Trophoblast cell (in vitro differentiated cells and primary cell): ENCODE data around the gene GPRASP3.
A peak's percentile ranks its signal among the peaks of the same experiment; 100 is the strongest.

Experiments
- DNase-seq, 2 donors: peaks; one replicate each; pipeline ENCODE4 v3.0.0-alpha.2; 2016
- H2AFZ ChIP-seq: 2 replicates; pipeline ENCODE4 v1.6.1; 2013; ENCODE audit warnings: low read length, moderate library complexity, mild to moderate bottlenecking; ENCODE audit not compliant: insufficient read depth, poor library complexity
- H2AK5ac ChIP-seq: 2 replicates; pipeline ENCODE4 v1.6.1; 2013; ENCODE audit warnings: mild to moderate bottlenecking, low read length
- H2BK120ac ChIP-seq: 2 replicates; pipeline ENCODE4 v1.6.1; 2013; ENCODE audit warnings: low read length, mild to moderate bottlenecking, moderate library complexity; ENCODE audit not compliant: insufficient read depth, poor library complexity
- H2BK12ac ChIP-seq: 2 replicates; pipeline ENCODE4 v1.6.1; 2013; ENCODE audit warnings: mild to moderate bottlenecking, low read length, moderate library complexity
- H2BK5ac ChIP-seq: 2 replicates; pipeline ENCODE4 v1.6.1; 2013; ENCODE audit warnings: low read length, low read depth, moderate library complexity, mild to moderate bottlenecking; ENCODE audit not compliant: poor library complexity
- H3K14ac ChIP-seq: 2 replicates; pipeline ENCODE4 v1.6.1; 2013; ENCODE audit warnings: mild to moderate bottlenecking, low read length
- H3K18ac ChIP-seq: 2 replicates; pipeline ENCODE4 v1.6.1; 2013; ENCODE audit warnings: mild to moderate bottlenecking, low read length
- H3K23ac ChIP-seq: 2 replicates; pipeline ENCODE4 v1.6.1; 2013; ENCODE audit warnings: low read length
- H3K27ac ChIP-seq: 2 replicates; pipeline ENCODE4 v1.5.1; 2013; ENCODE audit warnings: low read depth, mild to moderate bottlenecking, inconsistent platforms, low read length, moderate library complexity
- H3K27me3 ChIP-seq: 2 replicates; pipeline ENCODE4 v1.6.1; 2013; ENCODE audit warnings: inconsistent platforms, mild to moderate bottlenecking, low read length, moderate library complexity; ENCODE audit not compliant: insufficient read depth
- H3K36me3 ChIP-seq, 2 experiments: 1 replicate in 1 of 2; 2 replicates in 1 of 2; pipeline ENCODE4 v1.6.1; 2013; ENCODE audit warnings: low read length in 2 of 2, mild to moderate bottlenecking in 2 of 2, moderate library complexity in 1 of 2; ENCODE audit not compliant: insufficient read depth in 2 of 2, control insufficient read depth in 1 of 2
- H3K4ac ChIP-seq: 2 replicates; pipeline ENCODE4 v1.6.1; 2013; ENCODE audit warnings: low read depth, mild to moderate bottlenecking, low read length, moderate library complexity
- H3K4me1 ChIP-seq, 2 experiments: 1 replicate in 1 of 2; 2 replicates in 1 of 2; pipeline ENCODE4 v1.6.1; 2013; ENCODE audit warnings: low read length in 2 of 2, mild to moderate bottlenecking in 2 of 2, moderate library complexity in 1 of 2; ENCODE audit not compliant: insufficient read depth in 2 of 2, control insufficient read depth in 1 of 2
- H3K4me2 ChIP-seq: 2 replicates; pipeline ENCODE4 v1.6.1; 2013; ENCODE audit warnings: inconsistent platforms, mild to moderate bottlenecking, low read length, moderate library complexity
- H3K4me3 ChIP-seq: 2 replicates; pipeline ENCODE4 v1.5.1; 2013; ENCODE audit warnings: mild to moderate bottlenecking, low read depth, low read length, inconsistent platforms
- H3K79me1 ChIP-seq: one replicate; pipeline ENCODE4 v1.6.1; 2013; ENCODE audit warnings: low read length
- H3K79me2 ChIP-seq: 2 replicates; pipeline ENCODE4 v1.6.1; 2013; ENCODE audit warnings: low read length, mild to moderate bottlenecking; ENCODE audit not compliant: control insufficient read depth, insufficient read depth, poor library complexity
- H3K9ac ChIP-seq: 2 replicates; pipeline ENCODE4 v1.6.1; 2013; ENCODE audit warnings: mild to moderate bottlenecking, low read length
- H3K9me3 ChIP-seq: 2 replicates; pipeline ENCODE4 v1.6.1; 2013; ENCODE audit warnings: low read depth, mild to moderate bottlenecking, control low read depth, inconsistent platforms, low read length; ENCODE audit not compliant: insufficient read depth
- H4K12ac ChIP-seq: 2 replicates; pipeline ENCODE4 v1.6.1; 2013; ENCODE audit warnings: low read depth, mild to moderate bottlenecking, low read length, moderate library complexity
- H4K8ac ChIP-seq: 2 replicates; pipeline ENCODE4 v1.6.1; 2013; ENCODE audit warnings: low read depth, mild to moderate bottlenecking, low read length, moderate library complexity
- H4K91ac ChIP-seq: one replicate; pipeline ENCODE4 v1.6.1; 2013; ENCODE audit warnings: low read depth, mild to moderate bottlenecking, low read length, moderate library complexity
- WGBS: extraction: QIAGEN DNeasy Blood & Tissue Kit; methylation state at CpG from one replicate; pipeline ENCODE4 v1.1.7; 2013; ENCODE audit warnings: missing lambda C conversion rate; ENCODE audit not compliant: insufficient read length, insufficient coverage; ENCODE audit errors: extremely low coverage; 5-methylcytosine and 5-hydroxymethylcytosine counted together

GPRASP3 gene

GRCh38 chrX:102712216-102712966 lies 8.2 kb upstream of the GPRASP3 start, which contains the start of gene GPRASP2:
GPRASP2 (plus strand) TSS chrX:102712448; CDS start chrX:102714870, 2,422 bp downstream.
- H3K36me3 ChIP-seq, result no peaks in the 10 kb centered on the region
- no peak within 1 kb of the TSS for H2AK5ac ChIP-seq
- H3K4me2 ChIP-seq, result peak within 1 kb of the TSS; percentile 99
- H3K4ac ChIP-seq, result no peak within 1 kb of the TSS
- no peaks in the 10 kb centered on the region for H3K9me3 ChIP-seq
- H3K27ac ChIP-seq, result no peak within 1 kb of the TSS
- no CpG with 5 or more reads among the region's 68 CpGs for WGBS
- no peak within 1 kb of the TSS for H2BK5ac ChIP-seq
- peak within 1 kb of the TSS; percentile 62 for H4K8ac ChIP-seq
- peaks cover 3% of the 10 kb centered on the region for H3K27me3 ChIP-seq
- H3K79me1 ChIP-seq, result no peaks in the 10 kb centered on the region
- H4K91ac ChIP-seq, result no peak within 1 kb of the TSS
- peak; percentile 9 to 44 for DNase-seq
- no peak within 1 kb of the TSS for H3K18ac ChIP-seq
- H3K79me2 ChIP-seq, result no peaks in the 10 kb centered on the region
- H3K4me1 ChIP-seq, result peaks cover 0 to 3% of the 10 kb centered on the region in 2 experiments
- no peak within 1 kb of the TSS for H3K23ac ChIP-seq
- H3K9ac ChIP-seq, result no peak within 1 kb of the TSS
- H3K4me3 ChIP-seq, result peak within 1 kb of the TSS; percentile 77
- H4K12ac ChIP-seq, result peak within 1 kb of the TSS; percentile 47
- H2AFZ ChIP-seq, result peak within 1 kb of the TSS; percentile 35
- H2BK120ac ChIP-seq, result no peak within 1 kb of the TSS
- H2BK12ac ChIP-seq, result no peak within 1 kb of the TSS
- H3K14ac ChIP-seq, result peak within 1 kb of the TSS; percentile 20

GRCh38 chrX:102712981-102713625 lies 7.4 kb upstream of the GPRASP3 start:
- H4K8ac ChIP-seq, result peak overlapping the region; percentile 62
- H3K23ac ChIP-seq, result no peak overlapping the region
- H3K4me1 ChIP-seq, result peaks cover 0 to 3% of the 10 kb centered on the region in 2 experiments
- H3K4me3 ChIP-seq, result peak overlapping the region; percentile 77
- H3K18ac ChIP-seq, result no peak overlapping the region
- no peak overlapping the region for H4K91ac ChIP-seq
- whole genome bisulfite sequencing, result no CpG with 5 or more reads among the region's 23 CpGs
- peaks cover 3% of the 10 kb centered on the region for H3K27me3 ChIP-seq
- no peaks in the 10 kb centered on the region for H3K9me3 ChIP-seq
- H4K12ac ChIP-seq, result no peak overlapping the region
- no peak overlapping the region for H3K9ac ChIP-seq
- H3K27ac ChIP-seq, result no peak overlapping the region
- H2AFZ ChIP-seq, result peak overlapping the region; percentile 35
- H3K14ac ChIP-seq, result no peak overlapping the region
- no peak overlapping the region for H3K4ac ChIP-seq
- H3K36me3 ChIP-seq, result no peaks in the 10 kb centered on the region
- H2BK12ac ChIP-seq, result no peak overlapping the region
- peak overlapping the region; percentile 99 for H3K4me2 ChIP-seq
- no peak overlapping the region for H2BK5ac ChIP-seq
- no peak overlapping the region for H2AK5ac ChIP-seq
- no peaks in the 10 kb centered on the region for H3K79me2 ChIP-seq
- H2BK120ac ChIP-seq, result no peak overlapping the region
- H3K79me1 ChIP-seq, result no peaks in the 10 kb centered on the region
- DNase-seq, result peak in 1 of 2 donors; percentile 60

DNA sequence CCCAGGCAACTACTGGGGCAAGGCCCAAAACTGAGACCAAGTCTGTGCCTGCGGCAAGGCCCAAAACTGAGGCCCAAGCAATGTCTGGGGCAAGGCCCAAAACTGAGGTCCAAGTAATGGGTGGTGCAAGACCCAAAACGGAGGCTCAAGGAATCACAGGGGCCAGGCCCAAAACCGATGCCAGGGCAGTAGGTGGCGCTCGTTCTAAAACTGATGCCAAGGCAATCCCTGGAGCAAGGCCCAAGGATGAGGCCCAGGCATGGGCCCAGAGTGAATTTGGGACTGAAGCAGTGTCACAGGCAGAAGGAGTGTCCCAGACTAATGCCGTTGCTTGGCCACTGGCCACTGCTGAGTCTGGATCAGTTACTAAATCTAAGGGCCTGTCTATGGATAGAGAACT lies 5.5 kb upstream of the GPRASP3 start:
- Histone ChIP-seq H3K18ac (no peak overlapping the region), H3K4ac (no peak overlapping the region), H3K27me3 (peaks cover 3% of the 10 kb centered on the region), H3K36me3 (no peaks in the 10 kb centered on the region), H3K27ac (no peak overlapping the region), H3K4me1 (peaks cover 0 to 3% of the 10 kb centered on the region in 2 experiments), H3K79me1 (no peaks in the 10 kb centered on the region), H2BK120ac (no peak overlapping the region), H3K9me3 (no peaks in the 10 kb centered on the region), H3K23ac (no peak overlapping the region), H3K9ac (no peak overlapping the region), H3K79me2 (no peaks in the 10 kb centered on the region), H4K8ac (no peak overlapping the region), H3K14ac (no peak overlapping the region), H4K91ac (no peak overlapping the region), H2BK5ac (no peak overlapping the region), H3K4me3 (no peak overlapping the region), H2BK12ac (no peak overlapping the region), H2AFZ (no peak overlapping the region), H2AK5ac (no peak overlapping the region), H3K4me2 (no peak overlapping the region), H4K12ac (peak overlapping the region; percentile 54)
- DNase-seq, result no peak
- no CpG with 5 or more reads among the region's 6 CpGs for WGBS

DNA sequence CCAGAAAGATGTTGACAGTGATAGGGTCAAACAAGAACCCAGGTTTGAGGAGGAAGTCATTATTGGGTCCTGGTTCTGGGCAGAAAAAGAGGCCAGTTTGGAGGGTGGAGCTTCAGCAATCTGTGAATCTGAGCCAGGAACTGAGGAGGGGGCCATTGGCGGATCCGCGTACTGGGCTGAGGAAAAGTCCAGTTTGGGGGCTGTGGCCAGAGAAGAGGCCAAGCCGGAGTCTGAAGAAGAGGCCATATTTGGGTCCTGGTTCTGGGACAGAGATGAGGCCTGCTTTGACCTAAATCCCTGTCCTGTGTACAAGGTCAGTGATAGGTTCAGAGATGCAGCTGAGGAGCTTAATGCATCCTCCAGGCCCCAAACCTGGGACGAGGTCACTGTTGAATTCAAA lies 4.6 kb upstream of the GPRASP3 start:
- no peak overlapping the region for H4K91ac ChIP-seq
- no peak overlapping the region for H4K8ac ChIP-seq
- peaks cover 0 to 5% of the 10 kb centered on the region in 2 experiments for H3K4me1 ChIP-seq
- no peak overlapping the region for H2BK12ac ChIP-seq
- no peak overlapping the region for H2BK5ac ChIP-seq
- no peak overlapping the region for H2AK5ac ChIP-seq
- H3K9me3 ChIP-seq, result no peaks in the 10 kb centered on the region
- H3K18ac ChIP-seq, result no peak overlapping the region
- peaks cover 3% of the 10 kb centered on the region for H3K27me3 ChIP-seq
- H2AFZ ChIP-seq, result no peak overlapping the region
- no peak overlapping the region for H3K4me2 ChIP-seq
- no peak for DNase-seq
- H3K14ac ChIP-seq, result no peak overlapping the region
- no peak overlapping the region for H3K27ac ChIP-seq
- no peak overlapping the region for H3K23ac ChIP-seq
- H3K9ac ChIP-seq, result no peak overlapping the region
- H4K12ac ChIP-seq, result no peak overlapping the region
- H3K4me3 ChIP-seq, result no peak overlapping the region
- H2BK120ac ChIP-seq, result no peak overlapping the region
- H3K79me2 ChIP-seq, result no peaks in the 10 kb centered on the region
- no CpG with 5 or more reads among the region's 5 CpGs for WGBS
- H3K79me1 ChIP-seq, result no peaks in the 10 kb centered on the region
- H3K4ac ChIP-seq, result no peak overlapping the region
- H3K36me3 ChIP-seq, result no peaks in the 10 kb centered on the region
